ENCODE results near the gene DCC.

GRCh38 chr18:53268455-53268854, 928.5 kb downstream of the DCC start:
- TF ChIP-seq CTCF (IDR thresholded peaks at IDR 0.05) (no peak), POLR2A (IDR thresholded peaks at IDR 0.05) (no peak)

Measured in body of pancreas (tissue), 4 donors.